H1 (cell line): ENCODE data around the gene SH3D19. TPM values are rescaled to one million over a fixed set of nuclear protein-coding genes. Genes with fewer than 3 reads are reported as not detected.

Experiments
- ATF3 ChIP-seq: IDR thresholded peaks from 2 replicates; pipeline ENCODE4 v1.6.1; 2011; ENCODE audit warnings: low read depth, mild to moderate bottlenecking, low read length; ENCODE audit not compliant: insufficient read depth
- CREB1 ChIP-seq: IDR thresholded peaks from 2 replicates; pipeline ENCODE4 v1.6.1; 2012; ENCODE audit warnings: inconsistent platforms
- RAD21 ChIP-seq, 2 experiments: IDR thresholded peaks in 1 of 2; conservative IDR thresholded peaks in 1 of 2; 2 replicates each; pipeline ENCODE4 v1.6.1; 2011; ENCODE audit warnings: low read depth in 2 of 2, low read length in 2 of 2, improper control_type of control experiment in 1 of 2, inconsistent platforms in 1 of 2, mild to moderate bottlenecking in 1 of 2, moderate library complexity in 1 of 2
- RBBP5 ChIP-seq: IDR thresholded peaks from 2 replicates; pipeline ENCODE4 v1.7.1; 2012; ENCODE audit warnings: low read depth, mild to moderate bottlenecking, inconsistent platforms, low read length, moderate library complexity, borderline replicate concordance
- TAF1 ChIP-seq: IDR thresholded peaks from 2 replicates; pipeline ENCODE4 v1.6.1; 2011; ENCODE audit warnings: mild to moderate bottlenecking, low read depth, low read length
- TEAD4 ChIP-seq: IDR thresholded peaks from 2 replicates; pipeline ENCODE4 v1.6.1; 2012; ENCODE audit warnings: low read depth, low read length, inconsistent platforms, mixed read lengths
- polyA plus RNA-seq, 7 experiments: library from polyadenylated mRNA; depleted of rRNA in 3 of 7; stranded (reverse) in 5 of 7; unstranded in 2 of 7; fragments of >200 nt in 5 of 7; fragments of 200-250 nt in 2 of 7; gene quantifications; 1 replicate in 5 of 7; 2 replicates in 1 of 7; 4 replicates in 1 of 7; pipeline versions ENCODE4 v1.2.1 to v1.2.3, GENCODE V29; 2011 to 2013; ENCODE audit warnings: missing spikeins in 2 of 7, mixed read lengths in 2 of 7
- total RNA-seq: library from RNA; stranded (reverse); fragmentation: NEBNext Ultra II Directional; extraction: Animal tissue kit (Norgen Biotek cat#: 25700); gene quantifications from 2 replicates; pipeline ENCODE4 v1.2.1, GENCODE V29; 2021

The SH3D19 gene
- total and polyA plus RNA-seq, 2 of the 8 experiments (the other 6 are each of a cell fraction or from before 2014, with no cell fraction given) = 11.7 to 51.3 TPM

GRCh38 chr4:151143162-151143561 lies 182.2 kb downstream of the SH3D19 start (continued):
- TF ChIP-seq ATF3 (no peak), TAF1 (no peak), RBBP5 (no peak), TEAD4 (no peak), RAD21 (IDR thresholded peaks at IDR 0.05 in 1 of 2, conservative IDR thresholded peaks at IDR 0.05 in 1 of 2; ENCODE audit: low read depth in 2 of 2, low read length in 2 of 2) (no peak), CREB1 (no peak)
